Stimulated activated CD4-positive, alpha-beta T cell treated with anti-CD3 and anti-CD28 coated beads, TNF-alpha, amount 100 ng/mL, for 4 hours (primary cell): ENCODE results near the gene CDH18.

Experiments used
- DNase-seq, 3 experiments: peaks; one replicate each; pipeline ENCODE4 v3.0.0-alpha.2; 2020; ENCODE audit warnings: low read depth in 3 of 3

The CDH18 gene

GRCh38 chr5:19462019-19462418 is 526.0 kb downstream of the CDH18 start:
- no peak for DNase-seq

- DNase-seq = no peak
Measured at GRCh38 chr5:19424506-19424905, 563.5 kb downstream of the CDH18 start.
